Keratinocyte (primary cell): ENCODE measurements around the gene STX17. TPM values are rescaled to one million over a fixed set of nuclear protein-coding genes. Genes with fewer than 3 reads are reported as not detected.

ENCODE experiments used
- DNase-seq: peaks from one replicate; pipeline ENCODE4 v3.0.0-alpha.2; 2011; ENCODE audit warnings: low read depth, missing footprints, low spot score
- FAIRE-seq: peaks from 2 replicates; lab custom pipeline; 2011; peaks lifted over from hg19 to GRCh38; lab: Jason Lieb, UNC
- H2AFZ ChIP-seq: 2 replicates; pipeline ENCODE4 v1.6.0; 2012; ENCODE audit warnings: low read length, control low read depth, inconsistent platforms; ENCODE audit not compliant: control insufficient read depth
- H3K27ac ChIP-seq: 2 replicates; pipeline ENCODE4 v1.5.1; 2011; ENCODE audit warnings: low read length; ENCODE audit not compliant: control insufficient read depth, insufficient read depth
- H3K27me3 ChIP-seq: 3 replicates; pipeline ENCODE4 v1.6.0; 2011; ENCODE audit warnings: low read length; ENCODE audit not compliant: control insufficient read depth, insufficient read depth; ENCODE audit errors: extremely low read depth
- H3K36me3 ChIP-seq, 2 experiments: 2 replicates in 1 of 2; 3 replicates in 1 of 2; pipeline ENCODE4 v1.5.1; 2011; ENCODE audit warnings: low read length in 2 of 2, mild to moderate bottlenecking in 1 of 2; ENCODE audit not compliant: control insufficient read depth in 2 of 2, insufficient read depth in 2 of 2; ENCODE audit errors: extremely low read depth in 1 of 2
- H3K4me1 ChIP-seq: 3 replicates; pipeline ENCODE4 v1.5.1; 2011; ENCODE audit warnings: low read length; ENCODE audit not compliant: control insufficient read depth, insufficient read depth; ENCODE audit errors: extremely low read depth
- H3K4me2 ChIP-seq: 3 replicates; pipeline ENCODE4 v1.6.0; 2011; ENCODE audit warnings: low read depth, low read length; ENCODE audit not compliant: control insufficient read depth, insufficient read depth; ENCODE audit errors: extremely low read depth
- H3K4me3 ChIP-seq, 3 experiments: fragments of 200-600 bp in 1 of 3; sonication (generic) in 1 of 3; 2 replicates in 2 of 3; 3 replicates in 1 of 3; pipeline ENCODE4 v1.5.1; 2011 to 2016; ENCODE audit warnings: low read length in 3 of 3, mild to moderate bottlenecking in 3 of 3, control low read depth in 2 of 3, inconsistent platforms in 1 of 3, low read depth in 1 of 3, mixed read lengths in 1 of 3, mixed run types in 1 of 3, moderate library complexity in 1 of 3; ENCODE audit not compliant: control insufficient read depth in 2 of 3, insufficient read depth in 2 of 3; ENCODE audit errors: extremely low read depth in 1 of 3
- H3K79me2 ChIP-seq: 2 replicates; pipeline ENCODE4 v1.6.0; 2012; ENCODE audit warnings: low read length; ENCODE audit not compliant: control insufficient read depth, insufficient read depth
- H3K9ac ChIP-seq: 3 replicates; pipeline ENCODE4 v1.6.0; 2011; ENCODE audit warnings: low read length; ENCODE audit not compliant: control insufficient read depth, insufficient read depth; ENCODE audit errors: extremely low read depth
- H3K9me1 ChIP-seq: 3 replicates; pipeline ENCODE4 v1.6.0; 2011; ENCODE audit warnings: low read length; ENCODE audit not compliant: control insufficient read depth, insufficient read depth; ENCODE audit errors: extremely low read depth
- H3K9me3 ChIP-seq: 2 replicates; pipeline ENCODE4 v1.5.1; 2012; ENCODE audit warnings: low read depth, low read length; ENCODE audit not compliant: control insufficient read depth
- H4K20me1 ChIP-seq: 3 replicates; pipeline ENCODE4 v1.6.0; 2011; ENCODE audit warnings: low read length; ENCODE audit not compliant: control insufficient read depth, insufficient read depth; ENCODE audit errors: extremely low read depth
- CTCF ChIP-seq, 3 experiments: IDR thresholded peaks in 1 of 3; conservative IDR thresholded peaks in 1 of 3; optimal IDR thresholded peaks in 1 of 3; 2 replicates in 2 of 3; 3 replicates in 1 of 3; pipeline versions ENCODE3 to v1.5.1; 2011; ENCODE audit warnings: low read length in 3 of 3, mild to moderate bottlenecking in 3 of 3, moderate library complexity in 2 of 3, control low read depth in 1 of 3, inconsistent platforms in 1 of 3; ENCODE audit not compliant: insufficient read depth in 2 of 3; ENCODE audit errors: extremely low read depth in 1 of 3
- EZH2 ChIP-seq: IDR thresholded peaks from one replicate; pipeline ENCODE4 v1.6.1; 2012; ENCODE audit warnings: inconsistent platforms, mild to moderate bottlenecking, low read length, moderate library complexity
- dilution Hi-C: fragments of 300-500 bp; cut with MboI; formaldehyde crosslinking; loops from one replicate; pipeline ENCODE4 v1.7.0; 2020; ENCODE audit warnings: low sequenced_read_pairs; ENCODE audit not compliant: extremely low pct_ligation_motif_present
- polyA plus RNA-seq, 5 experiments: library from polyadenylated mRNA; depleted of rRNA in 3 of 5; stranded (reverse) in 3 of 5; stranded (forward) in 1 of 5; unstranded in 1 of 5; fragments of >200 nt; gene quantifications; 1 replicate in 1 of 5; 2 replicates in 3 of 5; 3 replicates in 1 of 5; pipeline versions ENCODE4 v1.2.1 to v1.2.3, GENCODE V29; 2011 to 2012; ENCODE audit warnings: missing spikeins in 2 of 5, low read depth in 1 of 5, low replicate concordance in 1 of 5

The STX17 gene
- polyA plus RNA-seq, 1 donor (not counting 4 experiments of a cell fraction or from before 2014, with no cell fraction given): 12.6 TPM

- Histone ChIP-seq H3K9me1 (no peaks in the 10 kb centered on the region), H3K79me2 (no peaks in the 10 kb centered on the region), H3K9ac (no peak overlapping the region), H3K4me1 (no peaks in the 10 kb centered on the region), H3K36me3 (no peaks in the 10 kb centered on the region), H3K9me3 (no peaks in the 10 kb centered on the region), H4K20me1 (no peaks in the 10 kb centered on the region), H2AFZ (no peak overlapping the region), H3K27ac (no peak overlapping the region), H3K27me3 (no peaks in the 10 kb centered on the region), H3K4me3 (no peak overlapping the region), H3K4me2 (no peak overlapping the region)
- dilution Hi-C loops: no loop called here
- TF ChIP-seq EZH2 (no peak), CTCF (optimal IDR thresholded peaks at IDR 0.05 in 1 of 3, IDR thresholded peaks at IDR 0.05 in 1 of 3, conservative IDR thresholded peaks at IDR 0.05 in 1 of 3; ENCODE audit: extremely low read depth in 1 of 3, insufficient read depth in 2 of 3, low read length in 3 of 3) (no peak)
- DNase-seq: no peak
- no peak for FAIRE-seq
These were observed 24.8 kb downstream of the STX17 start for GRCh38 chr9:99931155-99931840.

GRCh38 chr9:99936947-99937587 is 30.6 kb downstream of the STX17 start:
- dilution Hi-C loops: no loop called here
- no peak for FAIRE-seq

More at GRCh38 chr9:99936947-99937587, 30.6 kb downstream of the STX17 start:
- Histone ChIP-seq H3K79me2 (no peaks in the 10 kb centered on the region), H3K27me3 (no peaks in the 10 kb centered on the region), H3K4me2 (no peak overlapping the region), H3K4me3 (no peak overlapping the region), H3K9me3 (no peaks in the 10 kb centered on the region), H3K9me1 (no peaks in the 10 kb centered on the region), H4K20me1 (no peaks in the 10 kb centered on the region), H3K9ac (no peak overlapping the region), H2AFZ (no peak overlapping the region), H3K27ac (no peak overlapping the region), H3K36me3 (no peaks in the 10 kb centered on the region), H3K4me1 (no peaks in the 10 kb centered on the region)
- TF ChIP-seq CTCF (optimal IDR thresholded peaks at IDR 0.05 in 1 of 3, IDR thresholded peaks at IDR 0.05 in 1 of 3, conservative IDR thresholded peaks at IDR 0.05 in 1 of 3; ENCODE audit: extremely low read depth in 1 of 3, insufficient read depth in 2 of 3, low read length in 3 of 3) (no peak), EZH2 (no peak)
- no peak for DNase-seq
